Naive thymus-derived CD4-positive, alpha-beta T cell (primary cell): ENCODE results near the gene CLEC2B. TPM values are rescaled to one million over a fixed set of nuclear protein-coding genes. Genes with fewer than 3 reads are reported as not detected.

ENCODE experiments used
- ATAC-seq: fragments of 150-1000 bp; cut with Tn5 transposase; 2 replicates; pipeline ENCODE4 v1.10.0; 2021; ENCODE audit warnings: mild to moderate bottlenecking, moderate library complexity
- CTCF ChIA-PET: fragments of 350-600 bp; sonication (Branson Sonifier 250); formaldehyde crosslinking; loops from one replicate; lab custom pipeline; 2021; ENCODE audit warnings: antibody characterized with exemption; lab: Charles Lee
- POLR2A ChIA-PET: fragments of 350-600 bp; sonication (Branson Sonifier 250); formaldehyde crosslinking; loops from one replicate; lab custom pipeline; 2021; ENCODE audit warnings: antibody characterized with exemption, inconsistent platforms; lab: Charles Lee
- DNase-seq, 9 donors: peaks; one replicate each; pipeline versions ENCODE4 v3.0.0 to v3.0.0-alpha.2; 2020 to 2022; ENCODE audit warnings: mixed read lengths in 1 of 9
- H3K27ac ChIP-seq: one replicate; pipeline ENCODE4 v1.7.0; 2013; ENCODE audit warnings: mild to moderate bottlenecking, low read depth, low read length, moderate library complexity
- H3K27me3 ChIP-seq, 2 donors: one replicate each; pipeline ENCODE4 v1.7.0; 2013; ENCODE audit warnings: low read length in 2 of 2, mild to moderate bottlenecking in 2 of 2, moderate library complexity in 2 of 2; ENCODE audit not compliant: control insufficient read depth in 2 of 2, insufficient read depth in 2 of 2
- H3K36me3 ChIP-seq, 3 experiments: 1 replicate in 2 of 3; 2 replicates in 1 of 3; pipeline ENCODE4 v1.7.0; 2013; ENCODE audit warnings: low read length in 3 of 3, mild to moderate bottlenecking in 3 of 3, moderate library complexity in 1 of 3; ENCODE audit not compliant: insufficient read depth in 3 of 3, control insufficient read depth in 2 of 3
- H3K4me1 ChIP-seq, 2 donors: one replicate each; pipeline ENCODE4 v1.7.0; 2013; ENCODE audit warnings: low read length in 2 of 2, mild to moderate bottlenecking in 2 of 2, moderate library complexity in 1 of 2; ENCODE audit not compliant: control insufficient read depth in 2 of 2, insufficient read depth in 2 of 2
- H3K4me3 ChIP-seq: 2 replicates; pipeline ENCODE4 v1.7.0; 2013; ENCODE audit warnings: mild to moderate bottlenecking, low read length
- H3K9me3 ChIP-seq, 3 experiments: 1 replicate in 2 of 3; 2 replicates in 1 of 3; pipeline ENCODE4 v1.7.0; 2013; ENCODE audit warnings: low read length in 3 of 3; ENCODE audit not compliant: control insufficient read depth in 2 of 3
- H3K27ac Mint-ChIP-seq, 9 donors: one replicate each; pipeline ENCODE4 v1.8.0; 2020 to 2022; ENCODE audit warnings: mixed read lengths in 9 of 9, mild to moderate bottlenecking in 8 of 9, moderate library complexity in 5 of 9, inconsistent platforms in 2 of 9
- H3K27me3 Mint-ChIP-seq, 5 donors: one replicate each; pipeline ENCODE4 v1.8.0; 2021 to 2022; ENCODE audit warnings: mixed read lengths in 5 of 5, mild to moderate bottlenecking in 1 of 5
- H3K36me3 Mint-ChIP-seq, 5 donors: one replicate each; pipeline ENCODE4 v1.8.0; 2020 to 2022; ENCODE audit warnings: mixed read lengths in 5 of 5, mild to moderate bottlenecking in 3 of 5, inconsistent platforms in 1 of 5
- H3K4me1 Mint-ChIP-seq, 7 donors: one replicate each; pipeline ENCODE4 v1.8.0; 2020 to 2022; ENCODE audit warnings: mixed read lengths in 7 of 7, mild to moderate bottlenecking in 3 of 7, inconsistent platforms in 1 of 7
- H3K4me3 Mint-ChIP-seq, 10 donors: one replicate each; pipeline ENCODE4 v1.8.0; 2020 to 2022; ENCODE audit warnings: mild to moderate bottlenecking in 10 of 10, mixed read lengths in 10 of 10, moderate library complexity in 6 of 10, inconsistent platforms in 2 of 10
- H3K9me3 Mint-ChIP-seq, 11 donors: one replicate each; pipeline ENCODE4 v1.8.0; 2020 to 2022; ENCODE audit warnings: mixed read lengths in 11 of 11, mild to moderate bottlenecking in 4 of 11, inconsistent platforms in 1 of 11, moderate library complexity in 1 of 11
- intact Hi-C, 2 donors: fragments of 100-400 bp; cut with micrococcal nuclease; formaldehyde crosslinking; loops; one replicate each; pipeline ENCODE4 v1.15.1; 2023
- polyA plus RNA-seq, 2 donors: library from polyadenylated mRNA; unstranded; fragments of 300-500 nt; fragmentation: Illumina TruSeq; gene quantifications; one replicate each; pipeline ENCODE4 v1.2.3, GENCODE V29; 2021
- total RNA-seq, 6 experiments: library from RNA in 5 of 6; stranded (reverse) in 5 of 6; gene quantifications; 1 replicate in 5 of 6; 2 replicates in 1 of 6; pipeline ENCODE4 v1.2.3 and lab custom pipeline; 2021 to 2026

CLEC2B gene
- total and polyA plus RNA-seq, 7 experiments from 2014 or later: 22.1 to 86.8 (median 71.7) TPM

GRCh38 chr12:9851927-9852326 lies 17.2 kb downstream of the CLEC2B start:
- Mint-ChIP-seq H3K36me3 (peaks cover 29 to 78% (median 64%) of the 10 kb centered on the region in 5 donors), H3K27me3 (peaks cover 0 to 7% (median 0%) of the 10 kb centered on the region in 5 donors), H3K4me3 (no peak overlapping the region), H3K4me1 (peaks cover 7 to 50% (median 34%) of the 10 kb centered on the region in 7 donors), H3K27ac (peak overlapping the region in 5 of 9 donors; percentile 12 to 63 (median 44)), H3K9me3 (peaks cover 6 to 35% (median 11%) of the 10 kb centered on the region in 11 donors)
- no peaks in the 10 kb centered on the region for H3K27me3 ChIP-seq
- intact Hi-C loops: loop anchor here in 1 of 2 donors (1.0 kb wide), 1 partner anchor 10 kb away; no protein-coding TSS in a partner anchor
- peaks cover 2 to 42% (median 38%) of the 10 kb centered on the region in 3 experiments for H3K36me3 ChIP-seq
- DNase-seq (no peak), ATAC-seq (no peak)
- POLR2A ChIA-PET: interaction anchor here (1.0 to 2.2 kb wide), 3 partner anchors 12 to 61 kb away, joined by 3 to 8 read pairs (median 3); partner anchors contain the start of gene CLEC2B
- H3K4me3 ChIP-seq: no peak overlapping the region
- no peak overlapping the region for H3K27ac ChIP-seq
- peaks cover 0 to 15% (median 4%) of the 10 kb centered on the region in 3 experiments for H3K9me3 ChIP-seq
- H3K4me1 ChIP-seq: no peaks in the 10 kb centered on the region
- CTCF ChIA-PET: interaction anchor here (0.6 kb wide), 1 partner anchor 302 kb away, joined by 3 read pairs; no protein-coding TSS in a partner anchor

- no peak for ATAC-seq
- no peak for DNase-seq
- peaks cover 0 to 15% (median 0%) of the 10 kb centered on the region in 5 donors for H3K27me3 Mint-ChIP-seq
- peaks cover 7 to 48% (median 27%) of the 10 kb centered on the region in 7 donors for H3K4me1 Mint-ChIP-seq
- H3K4me3 Mint-ChIP-seq: peak overlapping the region in 1 of 10 donors; percentile 22
- H3K4me3 ChIP-seq: no peak overlapping the region
- ChIA-PET CTCF (no interaction called here), POLR2A (interaction anchor here (0.7 to 2.2 kb wide), 3 partner anchors 18 to 62 kb away, joined by 3 to 8 read pairs (median 3); partner anchors contain the start of gene CLEC2B)
- H3K4me1 ChIP-seq: no peaks in the 10 kb centered on the region
- peaks cover 7 to 44% (median 19%) of the 10 kb centered on the region in 11 donors for H3K9me3 Mint-ChIP-seq
- H3K27ac Mint-ChIP-seq: peak overlapping the region in 1 of 9 donors; percentile 9
- H3K36me3 ChIP-seq: peaks cover 0 to 34% (median 32%) of the 10 kb centered on the region in 3 experiments
- intact Hi-C loops: no loop called here
- H3K27me3 ChIP-seq: no peaks in the 10 kb centered on the region
- peaks cover 0 to 15% (median 4%) of the 10 kb centered on the region in 3 experiments for H3K9me3 ChIP-seq
- no peak overlapping the region for H3K27ac ChIP-seq
- peaks cover 38 to 78% (median 64%) of the 10 kb centered on the region in 5 donors for H3K36me3 Mint-ChIP-seq
These were observed 18.1 kb downstream of the CLEC2B start for GRCh38 chr12:9851050-9851449.

GRCh38 chr12:9848899-9849298 lies 20.3 kb downstream of the CLEC2B start:
- H3K9me3 Mint-ChIP-seq: peaks cover 7 to 54% (median 23%) of the 10 kb centered on the region in 11 donors
- intact Hi-C loops: no loop called here
- ChIA-PET CTCF (no interaction called here), POLR2A (interaction anchor here (0.6 kb wide), 1 partner anchor 11 kb away, joined by 3 read pairs; no protein-coding TSS in a partner anchor)
- H3K27ac ChIP-seq: no peak overlapping the region
- H3K36me3 ChIP-seq: peaks cover 0 to 23% (median 12%) of the 10 kb centered on the region in 3 experiments
- peaks cover 3 to 36% (median 12%) of the 10 kb centered on the region in 7 donors for H3K4me1 Mint-ChIP-seq
- H3K9me3 ChIP-seq: peaks cover 0 to 19% (median 4%) of the 10 kb centered on the region in 3 experiments
- no peak for DNase-seq
- H3K4me3 Mint-ChIP-seq: no peak overlapping the region
- no peaks in the 10 kb centered on the region for H3K4me1 ChIP-seq
- peaks cover 36 to 58% (median 44%) of the 10 kb centered on the region in 5 donors for H3K36me3 Mint-ChIP-seq
- H3K27me3 ChIP-seq: no peaks in the 10 kb centered on the region
- peaks cover 0 to 32% (median 0%) of the 10 kb centered on the region in 5 donors for H3K27me3 Mint-ChIP-seq
- H3K4me3 ChIP-seq: no peak overlapping the region
- H3K27ac Mint-ChIP-seq: peak overlapping the region in 1 of 9 donors; percentile 61
- ATAC-seq: no peak

GRCh38 chr12:9843407-9843806 lies 25.7 kb downstream of the CLEC2B start:
- POLR2A ChIA-PET: no interaction called here
- H3K36me3 ChIP-seq: no peaks in the 10 kb centered on the region
- H3K4me1 Mint-ChIP-seq: peaks cover 0 to 12% (median 0%) of the 10 kb centered on the region in 7 donors
- no peak overlapping the region for H3K4me3 ChIP-seq
- peaks cover 5 to 19% (median 13%) of the 10 kb centered on the region in 5 donors for H3K36me3 Mint-ChIP-seq
- no peak for ATAC-seq
- CTCF ChIA-PET: no interaction called here
- no peaks in the 10 kb centered on the region for H3K4me1 ChIP-seq
- no peak overlapping the region for H3K27ac ChIP-seq
- no peak overlapping the region for H3K27ac Mint-ChIP-seq
- DNase-seq: no peak
- no peak overlapping the region for H3K4me3 Mint-ChIP-seq
- H3K27me3 ChIP-seq: no peaks in the 10 kb centered on the region
- peaks cover 0 to 46% (median 0%) of the 10 kb centered on the region in 5 donors for H3K27me3 Mint-ChIP-seq
- intact Hi-C loops: no loop called here
- peaks cover 0 to 5% (median 0%) of the 10 kb centered on the region in 3 experiments for H3K9me3 ChIP-seq
- H3K9me3 Mint-ChIP-seq: peaks cover 7 to 34% (median 23%) of the 10 kb centered on the region in 11 donors

GRCh38 chr12:9831720-9832119 lies 37.4 kb downstream of the CLEC2B start:
- no peaks in the 10 kb centered on the region for H3K9me3 Mint-ChIP-seq
- CTCF ChIA-PET: no interaction called here

GRCh38 chr12:9829982-9830381 lies 39.2 kb downstream of the CLEC2B start:
- DNase-seq (no peak), ATAC-seq (no peak)
- ChIA-PET POLR2A (no interaction called here), CTCF (no interaction called here)
- H3K27ac Mint-ChIP-seq: no peak overlapping the region
- H3K27ac ChIP-seq: no peak overlapping the region
- no peaks in the 10 kb centered on the region for H3K36me3 ChIP-seq
- H3K9me3 ChIP-seq: no peaks in the 10 kb centered on the region
- H3K4me3 ChIP-seq: no peak overlapping the region
- peak overlapping the region in 1 of 10 donors; percentile 78 for H3K4me3 Mint-ChIP-seq
- no peaks in the 10 kb centered on the region for H3K27me3 ChIP-seq
- H3K9me3 Mint-ChIP-seq: peaks cover 0 to 2% (median 0%) of the 10 kb centered on the region in 11 donors
- no peaks in the 10 kb centered on the region for H3K4me1 ChIP-seq
- H3K36me3 Mint-ChIP-seq: no peaks in the 10 kb centered on the region
- peaks cover 0 to 4% (median 0%) of the 10 kb centered on the region in 7 donors for H3K4me1 Mint-ChIP-seq
- H3K27me3 Mint-ChIP-seq: peaks cover 0 to 30% (median 0%) of the 10 kb centered on the region in 5 donors
- intact Hi-C loops: no loop called here

More at GRCh38 chr12:9831720-9832119, 37.4 kb downstream of the CLEC2B start:
- Mint-ChIP-seq H3K36me3 (no peaks in the 10 kb centered on the region), H3K4me3 (no peak overlapping the region), H3K27me3 (peaks cover 0 to 16% (median 0%) of the 10 kb centered on the region in 5 donors), H3K4me1 (peaks cover 0 to 1% (median 0%) of the 10 kb centered on the region in 7 donors), H3K27ac (no peak overlapping the region)
- Histone ChIP-seq H3K27ac (no peak overlapping the region), H3K9me3 (no peaks in the 10 kb centered on the region), H3K36me3 (no peaks in the 10 kb centered on the region), H3K27me3 (no peaks in the 10 kb centered on the region), H3K4me1 (no peaks in the 10 kb centered on the region), H3K4me3 (no peak overlapping the region)
- POLR2A ChIA-PET: no interaction called here
- no peak for DNase-seq
- intact Hi-C loops: no loop called here
- no peak for ATAC-seq
